Keratinocyte (primary cell): Measurements from ENCODE around the gene ZNF283. TPM values are rescaled to one million over a fixed set of nuclear protein-coding genes. Genes with fewer than 3 reads are reported as not detected.

ENCODE experiments used
- DNase-seq: peaks from one replicate; pipeline ENCODE4 v3.0.0-alpha.2; 2011; ENCODE audit warnings: low read depth, missing footprints, low spot score
- FAIRE-seq: peaks from 2 replicates; lab custom pipeline; 2011; peaks lifted over from hg19 to GRCh38; lab: Jason Lieb, UNC
- H2AFZ ChIP-seq: 2 replicates; pipeline ENCODE4 v1.6.0; 2012; ENCODE audit warnings: low read length, control low read depth, inconsistent platforms; ENCODE audit not compliant: control insufficient read depth
- H3K27ac ChIP-seq: 2 replicates; pipeline ENCODE4 v1.5.1; 2011; ENCODE audit warnings: low read length; ENCODE audit not compliant: control insufficient read depth, insufficient read depth
- H3K27me3 ChIP-seq: 3 replicates; pipeline ENCODE4 v1.6.0; 2011; ENCODE audit warnings: low read length; ENCODE audit not compliant: control insufficient read depth, insufficient read depth; ENCODE audit errors: extremely low read depth
- H3K36me3 ChIP-seq, 2 experiments: 2 replicates in 1 of 2; 3 replicates in 1 of 2; pipeline ENCODE4 v1.5.1; 2011; ENCODE audit warnings: low read length in 2 of 2, mild to moderate bottlenecking in 1 of 2; ENCODE audit not compliant: control insufficient read depth in 2 of 2, insufficient read depth in 2 of 2; ENCODE audit errors: extremely low read depth in 1 of 2
- H3K4me1 ChIP-seq: 3 replicates; pipeline ENCODE4 v1.5.1; 2011; ENCODE audit warnings: low read length; ENCODE audit not compliant: control insufficient read depth, insufficient read depth; ENCODE audit errors: extremely low read depth
- H3K4me2 ChIP-seq: 3 replicates; pipeline ENCODE4 v1.6.0; 2011; ENCODE audit warnings: low read depth, low read length; ENCODE audit not compliant: control insufficient read depth, insufficient read depth; ENCODE audit errors: extremely low read depth
- H3K4me3 ChIP-seq, 3 experiments: fragments of 200-600 bp in 1 of 3; sonication (generic) in 1 of 3; 2 replicates in 2 of 3; 3 replicates in 1 of 3; pipeline ENCODE4 v1.5.1; 2011 to 2016; ENCODE audit warnings: low read length in 3 of 3, mild to moderate bottlenecking in 3 of 3, control low read depth in 2 of 3, inconsistent platforms in 1 of 3, low read depth in 1 of 3, mixed read lengths in 1 of 3, mixed run types in 1 of 3, moderate library complexity in 1 of 3; ENCODE audit not compliant: control insufficient read depth in 2 of 3, insufficient read depth in 2 of 3; ENCODE audit errors: extremely low read depth in 1 of 3
- H3K79me2 ChIP-seq: 2 replicates; pipeline ENCODE4 v1.6.0; 2012; ENCODE audit warnings: low read length; ENCODE audit not compliant: control insufficient read depth, insufficient read depth
- H3K9ac ChIP-seq: 3 replicates; pipeline ENCODE4 v1.6.0; 2011; ENCODE audit warnings: low read length; ENCODE audit not compliant: control insufficient read depth, insufficient read depth; ENCODE audit errors: extremely low read depth
- H3K9me1 ChIP-seq: 3 replicates; pipeline ENCODE4 v1.6.0; 2011; ENCODE audit warnings: low read length; ENCODE audit not compliant: control insufficient read depth, insufficient read depth; ENCODE audit errors: extremely low read depth
- H3K9me3 ChIP-seq: 2 replicates; pipeline ENCODE4 v1.5.1; 2012; ENCODE audit warnings: low read depth, low read length; ENCODE audit not compliant: control insufficient read depth
- H4K20me1 ChIP-seq: 3 replicates; pipeline ENCODE4 v1.6.0; 2011; ENCODE audit warnings: low read length; ENCODE audit not compliant: control insufficient read depth, insufficient read depth; ENCODE audit errors: extremely low read depth
- CTCF ChIP-seq, 3 experiments: IDR thresholded peaks in 1 of 3; conservative IDR thresholded peaks in 1 of 3; optimal IDR thresholded peaks in 1 of 3; 2 replicates in 2 of 3; 3 replicates in 1 of 3; pipeline versions ENCODE3 to v1.5.1; 2011; ENCODE audit warnings: low read length in 3 of 3, mild to moderate bottlenecking in 3 of 3, moderate library complexity in 2 of 3, control low read depth in 1 of 3, inconsistent platforms in 1 of 3; ENCODE audit not compliant: insufficient read depth in 2 of 3; ENCODE audit errors: extremely low read depth in 1 of 3
- EZH2 ChIP-seq: IDR thresholded peaks from one replicate; pipeline ENCODE4 v1.6.1; 2012; ENCODE audit warnings: inconsistent platforms, mild to moderate bottlenecking, low read length, moderate library complexity
- dilution Hi-C: fragments of 300-500 bp; cut with MboI; formaldehyde crosslinking; loops from one replicate; pipeline ENCODE4 v1.7.0; 2020; ENCODE audit warnings: low sequenced_read_pairs; ENCODE audit not compliant: extremely low pct_ligation_motif_present
- polyA plus RNA-seq, 5 experiments: library from polyadenylated mRNA; depleted of rRNA in 3 of 5; stranded (reverse) in 3 of 5; stranded (forward) in 1 of 5; unstranded in 1 of 5; fragments of >200 nt; gene quantifications; 1 replicate in 1 of 5; 2 replicates in 3 of 5; 3 replicates in 1 of 5; pipeline versions ENCODE4 v1.2.1 to v1.2.3, GENCODE V29; 2011 to 2012; ENCODE audit warnings: missing spikeins in 2 of 5, low read depth in 1 of 5, low replicate concordance in 1 of 5

Gene ZNF283
- polyA plus RNA-seq, 1 donor (not counting 4 experiments of a cell fraction or from before 2014, with no cell fraction given) = 7.7 TPM

DNA sequence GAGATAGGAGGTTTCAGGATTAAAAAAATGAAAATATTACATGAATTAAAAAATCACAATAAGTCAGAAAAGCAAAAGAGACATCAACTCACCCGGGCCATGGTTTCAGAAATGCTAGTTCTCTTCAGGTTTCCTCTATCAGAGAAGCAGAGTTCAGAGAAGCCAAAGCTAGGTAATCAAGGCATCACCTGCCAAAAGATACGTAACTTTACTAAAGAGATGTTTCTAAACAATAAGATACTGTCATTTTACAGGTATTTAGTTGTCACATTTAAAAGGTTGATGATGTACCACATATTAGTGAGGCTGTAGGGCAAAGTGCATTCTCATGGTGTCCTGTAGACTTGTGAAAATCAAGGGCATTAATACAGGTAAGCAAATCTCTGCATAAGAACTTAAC is 56.7 kb downstream of the ZNF283 start, which contains the start of gene ZNF404:
Gene ZNF404 (minus strand): TSS at position 101 of the 400 bp plus-strand sequence.
- no peak within 1 kb of the TSS for H2AFZ ChIP-seq
- H3K36me3 ChIP-seq = no peaks in the 10 kb centered on the region
- FAIRE-seq (no peak), DNase-seq (no peak)
- H3K4me1 ChIP-seq = no peaks in the 10 kb centered on the region
- H3K9ac ChIP-seq = no peak within 1 kb of the TSS
- no peaks in the 10 kb centered on the region for H3K79me2 ChIP-seq
- no peaks in the 10 kb centered on the region for H4K20me1 ChIP-seq
- TF ChIP-seq EZH2 (no peak), CTCF (optimal IDR thresholded peaks at IDR 0.05 in 1 of 3, IDR thresholded peaks at IDR 0.05 in 1 of 3, conservative IDR thresholded peaks at IDR 0.05 in 1 of 3; ENCODE audit: extremely low read depth in 1 of 3, insufficient read depth in 2 of 3, low read length in 3 of 3) (no peak)
- H3K9me1 ChIP-seq = no peaks in the 10 kb centered on the region
- H3K27ac ChIP-seq = no peak within 1 kb of the TSS
- no peak within 1 kb of the TSS for H3K4me2 ChIP-seq
- no peaks in the 10 kb centered on the region for H3K9me3 ChIP-seq
- dilution Hi-C loops = no loop called here
- H3K4me3 ChIP-seq = no peak within 1 kb of the TSS
- no peaks in the 10 kb centered on the region for H3K27me3 ChIP-seq

DNA sequence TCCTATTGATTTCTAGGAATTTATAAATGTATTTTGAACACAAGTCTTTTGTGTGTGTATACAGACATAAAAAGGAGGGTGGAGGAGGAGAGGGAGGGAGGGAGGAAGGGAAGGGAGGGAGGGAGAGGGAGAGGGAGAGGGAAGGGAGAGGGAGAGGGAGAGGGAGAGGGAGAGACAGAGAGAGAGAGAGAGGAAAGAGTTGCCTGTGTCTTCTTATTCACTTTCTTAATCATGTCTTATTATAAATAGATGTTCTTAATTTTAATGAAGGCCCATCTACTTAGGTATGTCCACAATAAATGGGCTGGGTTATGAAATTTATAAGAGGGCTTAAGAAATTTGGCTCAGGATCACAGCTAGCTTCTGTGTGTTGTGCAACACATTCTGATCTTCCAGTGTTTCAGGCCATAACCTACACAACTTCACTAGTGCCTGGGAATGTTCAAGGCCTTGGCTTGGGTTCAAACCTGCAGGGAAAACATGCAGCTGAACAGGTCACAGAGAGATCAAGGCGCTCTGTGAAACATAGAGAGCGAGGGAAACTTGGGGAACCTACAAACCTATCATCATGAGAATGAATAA is 68.7 kb downstream of the ZNF283 start:
- no peaks in the 10 kb centered on the region for H3K79me2 ChIP-seq
- peaks cover under 1% of the 10 kb centered on the region for H3K4me1 ChIP-seq
- H3K9me3 ChIP-seq = no peaks in the 10 kb centered on the region
- DNase-seq (no peak), FAIRE-seq (no peak)
- H3K27me3 ChIP-seq = no peaks in the 10 kb centered on the region
- dilution Hi-C loops = no loop called here
- no peak overlapping the region for H3K4me3 ChIP-seq
- no peaks in the 10 kb centered on the region for H4K20me1 ChIP-seq
- no peak overlapping the region for H3K4me2 ChIP-seq
- no peaks in the 10 kb centered on the region for H3K9me1 ChIP-seq
- H2AFZ ChIP-seq = no peak overlapping the region
- TF ChIP-seq CTCF (optimal IDR thresholded peaks at IDR 0.05 in 1 of 3, IDR thresholded peaks at IDR 0.05 in 1 of 3, conservative IDR thresholded peaks at IDR 0.05 in 1 of 3; ENCODE audit: extremely low read depth in 1 of 3, insufficient read depth in 2 of 3, low read length in 3 of 3) (no peak), EZH2 (no peak)
- H3K9ac ChIP-seq = no peak overlapping the region
- H3K36me3 ChIP-seq = no peaks in the 10 kb centered on the region
- no peak overlapping the region for H3K27ac ChIP-seq

Other genes with a start within 250 kb of the ZNF283 start
- 12.9 to 18.0 TPM (median 13.3 TPM) in 3 replicates for gene IRGQ, start 231.2 kb upstream of the ZNF283 start, polyA plus RNA-seq
- gene ZNF576, start 230.7 kb upstream of the ZNF283 start, polyA plus RNA-seq = 6.4 to 10.6 TPM (median 8.3 TPM) in 3 replicates
- gene SRRM5, start 215.2 kb upstream of the ZNF283 start, polyA plus RNA-seq = 0.02 to 0.03 TPM (median 0.03 TPM) in 3 replicates
- gene ZNF428, start 207.7 kb upstream of the ZNF283 start, polyA plus RNA-seq = 13.9 to 15.8 TPM (median 15.0 TPM) in 3 replicates
- 3.0 to 4.4 TPM (median 4.3 TPM) in 3 replicates for gene CADM4, start 187.5 kb upstream of the ZNF283 start, polyA plus RNA-seq
- gene PLAUR, start 157.2 kb upstream of the ZNF283 start, polyA plus RNA-seq = 50.8 to 64.3 TPM (median 56.2 TPM) in 3 replicates
- gene IRGC, start 111.2 kb upstream of the ZNF283 start, polyA plus RNA-seq = not detected in 3 replicates
- gene SMG9, start 72.4 kb upstream of the ZNF283 start, polyA plus RNA-seq = 12.1 to 15.6 TPM (median 14.8 TPM) in 3 replicates
- gene KCNN4, start 46.3 kb upstream of the ZNF283 start, polyA plus RNA-seq = 9.8 to 15.5 TPM (median 10.5 TPM) in 3 replicates
- 4.0 to 8.8 TPM (median 4.2 TPM) in 3 replicates for gene LYPD5, start 24.9 kb upstream of the ZNF283 start, polyA plus RNA-seq
- gene ZNF404, start 56.6 kb downstream of the ZNF283 start, polyA plus RNA-seq = 1.1 to 3.0 TPM (median 2.4 TPM) in 3 replicates
- 8.6 to 10.4 TPM (median 9.1 TPM) in 3 replicates for gene ZNF45, start 108.0 kb downstream of the ZNF283 start, polyA plus RNA-seq
- gene ZNF221, start 123.9 kb downstream of the ZNF283 start, polyA plus RNA-seq = 1.5 TPM in 3 replicates
- gene ZNF155, start 156.9 kb downstream of the ZNF283 start, polyA plus RNA-seq = 5.0 to 7.0 TPM (median 6.2 TPM) in 3 replicates
- gene ZNF230, start 175.6 kb downstream of the ZNF283 start, polyA plus RNA-seq = 1.5 to 2.9 TPM (median 2.4 TPM) in 3 replicates
- 2.5 to 3.2 TPM (median 2.7 TPM) in 3 replicates for gene ZNF222, start 198.1 kb downstream of the ZNF283 start, polyA plus RNA-seq
- 3.7 to 4.2 TPM (median 4.0 TPM) in 3 replicates for gene ZNF223, start 224.7 kb downstream of the ZNF283 start, polyA plus RNA-seq
- gene ZNF284, start 244.8 kb downstream of the ZNF283 start, polyA plus RNA-seq = 2.1 to 3.0 TPM (median 2.6 TPM) in 3 replicates